NCI-H510A (cell line): ENCODE measurements around the gene WNT16.
"Not testable (repeated sequence)": the region's sequence is repeated elsewhere in the genome, so short reads cannot be mapped to it uniquely, and the experiment has no call there.

Source experiments
- DNase-seq: peaks from one replicate; lab custom pipeline; 2025; lab: John Stamatoyannopoulos, UW

WNT16 gene

GRCh38 chr7:121328508-121329190 is at the start of gene WNT16:
Gene WNT16, plus strand, starts transcription at chr7:121329000. Its CDS starts 293 bp downstream, at chr7:121329293.
- DNase-seq: peak; percentile 23

- no peak for DNase-seq
Observed at GRCh38 chr7:121279060-121279620, 49.7 kb upstream of the WNT16 start.

GRCh38 chr7:121279822-121280221 is 49.0 kb upstream of the WNT16 start:
- DNase-seq: no peak

DNA sequence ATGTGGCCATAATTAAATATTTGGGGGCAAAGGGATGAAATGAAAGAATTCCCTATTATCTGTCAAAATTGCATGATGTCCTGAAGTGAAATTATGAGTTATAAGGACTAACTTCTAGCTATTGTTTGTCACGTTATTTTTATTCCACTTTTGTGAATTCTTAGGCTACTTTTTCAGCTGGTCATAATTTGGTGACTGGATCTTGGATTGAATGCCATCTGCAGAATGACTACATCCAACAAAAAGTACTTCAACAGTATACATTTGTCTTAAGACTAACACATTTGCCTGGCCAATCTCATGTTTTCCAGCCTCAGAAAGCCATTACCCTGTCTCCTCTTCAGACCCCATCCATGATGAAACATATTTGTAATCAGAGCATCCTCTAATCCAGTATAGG is 48.1 kb upstream of the WNT16 start:
- DNase-seq: no peak

DNA sequence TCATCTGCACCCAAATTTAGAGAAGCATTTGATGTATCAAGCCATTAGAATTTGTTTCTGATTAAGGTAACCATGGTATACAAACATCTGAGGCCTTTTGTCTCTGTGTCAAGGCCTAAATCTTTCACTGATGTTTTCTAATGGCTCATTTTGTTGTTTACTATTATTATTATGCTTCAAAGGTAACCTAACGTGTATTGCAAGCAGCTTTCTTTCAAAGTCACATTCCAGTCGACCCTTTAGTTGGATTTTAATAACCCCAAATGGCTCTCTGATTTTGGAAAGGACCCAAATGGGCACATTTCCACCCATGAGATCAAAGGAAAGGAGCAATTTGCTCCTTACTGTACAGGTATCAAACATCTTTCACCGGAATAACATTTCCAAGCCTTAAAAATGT is 46.7 kb upstream of the WNT16 start:
- DNase-seq: no peak

- no peak for DNase-seq
Observed at GRCh38 chr7:121285066-121285667, 43.6 kb upstream of the WNT16 start.

GRCh38 chr7:121286186-121286585 is 42.6 kb upstream of the WNT16 start:
- DNase-seq: no peak

GRCh38 chr7:121286742-121287734 is 41.8 kb upstream of the WNT16 start:
- DNase-seq: no peak

DNA sequence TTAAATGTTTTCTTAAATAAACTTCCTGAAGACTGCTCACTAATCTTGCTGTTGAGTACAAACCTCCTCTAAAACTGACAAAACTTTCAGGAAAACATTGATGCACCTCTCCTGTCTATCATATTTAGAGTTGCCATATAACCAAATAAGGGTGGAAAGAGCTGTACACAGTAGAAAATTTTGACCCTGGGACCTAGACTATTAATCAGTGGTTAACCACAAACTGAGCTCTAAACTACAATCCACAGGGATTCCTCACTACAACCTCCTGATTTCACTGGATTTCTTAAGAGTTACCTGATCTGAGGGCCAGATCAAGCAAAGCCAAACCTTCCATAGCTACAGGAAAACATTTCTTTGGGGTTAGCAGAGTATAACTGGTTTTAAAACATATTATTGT is 39.9 kb upstream of the WNT16 start:
- DNase-seq: no peak

- DNase-seq: not testable (repeated sequence)
Observed at GRCh38 chr7:121289930-121290329, 38.9 kb upstream of the WNT16 start.

GRCh38 chr7:121294448-121294992 is 34.3 kb upstream of the WNT16 start:
- no peak for DNase-seq

- no peak for DNase-seq
Observed at GRCh38 chr7:121297843-121298242, 31.0 kb upstream of the WNT16 start.

DNA sequence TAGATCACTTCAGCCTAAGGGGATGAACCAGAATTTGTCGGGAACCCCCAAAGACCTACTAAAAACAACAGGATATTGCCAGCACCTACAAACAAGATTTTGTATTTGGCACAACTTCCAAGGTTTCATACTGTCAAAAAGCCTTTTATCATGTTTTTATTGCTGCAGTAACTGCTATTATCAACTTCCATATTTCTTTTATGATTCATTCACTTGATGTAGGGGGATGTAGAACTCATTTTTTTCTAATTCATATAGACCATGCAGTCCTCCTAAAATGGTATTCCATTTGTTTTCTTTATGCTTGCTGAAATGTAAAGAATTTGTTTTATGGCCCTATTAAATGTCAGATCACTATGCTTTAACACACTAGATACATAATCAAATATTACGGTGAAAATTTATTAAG is 30.0 kb upstream of the WNT16 start:
- no peak for DNase-seq

DNA sequence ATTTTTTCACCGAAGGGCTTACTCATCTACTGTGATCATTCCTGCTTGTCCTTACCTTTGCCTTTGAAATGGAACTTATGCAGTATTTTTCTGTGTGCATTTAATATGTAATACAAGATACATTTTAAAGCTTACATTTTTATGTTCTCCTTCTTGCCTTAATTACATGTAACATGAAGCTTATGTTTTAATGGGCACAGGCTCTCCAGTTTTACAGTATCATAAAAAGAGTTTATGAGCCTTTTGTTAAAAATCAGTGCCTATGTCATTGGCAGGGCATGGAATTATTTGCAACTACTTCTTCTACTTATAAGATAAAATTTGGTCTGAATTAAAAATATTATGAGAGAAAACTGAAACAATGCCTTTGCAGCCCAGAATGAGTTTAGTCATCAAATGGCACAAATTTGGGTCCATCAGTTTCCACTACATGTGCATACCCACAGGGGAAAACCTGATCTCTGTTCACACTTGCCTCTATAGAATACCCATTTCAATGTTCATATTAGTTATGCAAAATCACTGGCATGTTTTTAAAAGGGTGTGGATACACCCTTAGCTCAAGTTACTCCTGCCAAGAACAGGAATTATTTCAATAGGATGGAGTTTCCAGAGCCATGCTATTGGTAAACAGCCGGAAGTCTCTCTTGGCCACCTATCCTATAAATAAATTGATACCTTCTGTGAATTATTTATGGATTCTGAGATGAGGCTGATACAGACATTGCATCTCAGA is 27.9 kb upstream of the WNT16 start:
- no peak for DNase-seq

DNA sequence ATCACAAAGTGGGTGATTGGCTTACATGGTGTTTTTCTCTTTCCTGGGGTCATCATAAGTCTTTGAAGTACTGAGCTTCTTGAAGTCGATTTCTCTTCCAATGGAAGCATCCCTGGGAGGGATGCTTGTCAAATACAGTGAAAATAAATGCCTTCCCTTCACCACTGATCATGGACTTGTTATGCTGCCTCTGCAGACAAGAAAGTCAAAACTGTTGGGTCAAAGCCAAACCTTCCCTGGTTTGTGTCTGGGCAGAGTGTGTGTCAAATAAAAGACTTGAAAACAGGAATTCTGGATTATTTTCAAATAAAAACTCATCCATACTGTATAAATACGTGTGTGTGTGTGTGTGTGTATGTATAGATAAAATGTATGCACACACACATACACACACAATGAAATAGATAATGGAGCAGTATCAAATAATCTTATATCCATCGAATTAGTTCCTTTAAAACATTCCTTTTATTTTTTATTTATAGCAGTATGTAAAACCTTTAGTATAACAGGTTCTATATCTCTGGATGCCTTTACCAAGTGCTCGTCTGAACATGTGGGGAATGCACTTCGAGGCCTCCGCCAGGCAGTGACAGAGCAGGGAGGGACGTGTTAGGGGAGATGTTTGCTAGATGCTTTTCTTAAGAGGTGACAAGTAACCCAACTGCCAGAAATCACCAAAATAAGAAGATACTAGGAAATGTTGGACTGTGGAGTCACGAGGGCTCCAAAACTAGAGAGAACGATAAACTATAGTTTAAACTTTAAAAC is 27.2 kb upstream of the WNT16 start:
- no peak for DNase-seq

DNA sequence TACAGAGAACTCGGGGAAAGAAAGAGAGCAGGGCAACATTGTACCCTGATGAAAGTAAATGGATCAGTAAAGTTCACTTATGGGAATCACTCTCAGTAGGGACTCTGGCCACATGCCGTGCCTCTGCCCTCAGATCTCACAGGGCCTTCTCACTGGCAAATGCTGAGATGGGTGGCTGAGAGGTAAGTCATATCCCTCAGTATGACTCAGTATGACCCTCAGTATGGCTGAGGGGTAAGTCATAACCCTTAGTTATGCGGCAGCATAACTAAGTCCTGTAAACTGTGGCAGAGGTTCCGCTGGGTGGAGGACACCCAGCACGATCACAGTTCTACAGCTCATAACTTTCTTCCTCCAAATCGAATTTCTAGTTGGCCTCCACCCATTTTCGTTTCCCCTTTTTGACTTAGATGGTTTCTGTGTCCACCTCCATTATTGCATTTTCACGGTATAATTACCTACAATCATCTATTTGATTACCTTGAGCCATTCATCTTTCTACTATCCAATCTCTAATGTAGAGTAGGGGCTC is 26.5 kb upstream of the WNT16 start:
- DNase-seq: no peak

DNA sequence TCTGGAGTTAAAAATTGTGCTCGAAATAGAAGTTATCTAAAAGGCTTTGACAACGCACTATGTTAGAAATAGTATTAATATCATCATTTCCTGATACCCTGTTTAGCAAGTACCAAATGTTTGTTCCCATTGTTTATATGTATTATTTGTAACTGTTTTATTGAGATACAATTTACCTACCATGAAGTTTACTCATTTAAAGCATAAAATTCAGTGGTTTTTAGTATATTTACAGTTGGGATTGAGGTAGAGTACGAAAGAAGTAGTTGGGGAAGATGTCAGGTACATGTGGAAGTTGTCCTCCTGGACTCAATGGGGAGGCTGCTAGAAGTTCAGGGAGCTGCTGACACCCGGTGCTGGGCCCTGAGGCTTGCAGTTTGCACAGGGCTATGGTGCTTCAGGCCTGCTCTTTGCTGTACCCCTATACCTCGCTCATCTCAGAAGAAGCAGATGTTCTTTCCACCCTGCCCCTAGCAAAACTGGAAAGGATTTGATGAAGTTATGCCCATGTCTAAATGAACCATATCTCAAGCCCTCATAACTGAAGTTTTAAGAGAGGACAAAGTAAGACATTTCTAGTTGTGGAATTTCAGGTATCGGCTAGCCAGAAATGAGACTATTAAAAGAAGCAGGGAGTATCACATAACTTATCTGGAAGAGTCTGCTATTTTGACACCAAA is 25.2 kb upstream of the WNT16 start:
- no peak for DNase-seq

- no peak for DNase-seq
Observed at GRCh38 chr7:121304102-121304658, 24.6 kb upstream of the WNT16 start.

DNA sequence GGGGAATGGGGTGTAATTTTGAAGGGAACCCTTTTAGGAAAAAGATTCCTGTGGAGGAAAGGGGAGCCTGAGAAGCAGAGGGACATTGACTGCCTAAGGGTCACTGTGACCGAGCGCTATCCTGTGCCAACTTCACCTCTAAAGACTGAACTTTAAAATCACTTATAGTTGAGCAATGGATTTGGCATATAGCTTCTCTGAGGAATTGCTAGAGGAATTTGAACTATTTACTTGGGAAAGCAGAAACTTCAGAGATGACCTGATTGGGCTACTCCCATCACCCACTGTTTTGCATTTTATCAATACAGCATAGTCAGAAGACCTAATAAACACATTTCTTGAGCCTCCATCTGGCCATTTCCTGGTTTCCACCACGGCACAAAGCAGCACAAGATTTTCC is 23.7 kb upstream of the WNT16 start:
- no peak for DNase-seq
